ENCODE data around the gene DUSP18. TPM values are rescaled to one million over a fixed set of nuclear protein-coding genes. Genes with fewer than 3 reads are reported as not detected.

The DUSP18 gene
- polyA plus RNA-seq, 3 donors: 13.2 to 34.5 (median 18.9) TPM

- no peak overlapping the region for H2AFZ ChIP-seq (ENCODE audit: insufficient read depth, low read depth, low read length, poor library complexity, severe bottlenecking)
- no peaks in the 10 kb centered on the region for H3K79me2 ChIP-seq (ENCODE audit: insufficient read depth, low read length)
- no peaks in the 10 kb centered on the region for H3K9me3 ChIP-seq (replicated peaks in 1 of 2; ENCODE audit: control insufficient read depth in 1 of 2, insufficient read depth in 1 of 2, low read length in 2 of 2)
- no peaks in the 10 kb centered on the region for H4K20me1 ChIP-seq (ENCODE audit: insufficient read depth, low read length)
- peaks cover 14 to 21% of the 10 kb centered on the region in 2 donors for H3K4me1 ChIP-seq (ENCODE audit: control insufficient read depth in 1 of 2, insufficient read depth in 2 of 2, low read length in 2 of 2)
- intact Hi-C loops (cut with micrococcal nuclease): no loop called here
- no peak overlapping the region for H3K4me3 ChIP-seq (replicated peaks in 1 of 3; ENCODE audit: low read depth in 2 of 3, low read length in 3 of 3)
- Mint-ChIP-seq H3K4me1 (peaks cover 20% of the 10 kb centered on the region), H3K27ac (no peak overlapping the region), H3K4me3 (no peak overlapping the region), H3K27me3 (ENCODE audit: low read depth in 3 of 3) (peaks cover 0 to 1% (median 0%) of the 10 kb centered on the region in 3 donors), H3K36me3 (no peaks in the 10 kb centered on the region), H3K9me3 (no peaks in the 10 kb centered on the region)
- no peaks in the 10 kb centered on the region for H3K36me3 ChIP-seq (replicated peaks in 1 of 2; ENCODE audit: control insufficient read depth in 1 of 2, insufficient read depth in 2 of 2, low read length in 2 of 2)
- DNase-seq: no peak
- H3K9ac ChIP-seq (ENCODE audit: insufficient read depth, low read length, poor library complexity, severe bottlenecking): no peak overlapping the region
- no CpG with 5 or more reads among the region's 3 CpGs for WGBS (ENCODE audit: insufficient coverage)
- H3K27ac ChIP-seq (ENCODE audit: low read depth in 1 of 2, low read length in 2 of 2): no peak overlapping the region
- no peak for TF ChIP-seq CTCF (IDR thresholded peaks at IDR 0.05)
- H3K27me3 ChIP-seq (ENCODE audit: control insufficient read depth in 2 of 2, insufficient read depth in 2 of 2, low read length in 2 of 2): no peaks in the 10 kb centered on the region
- H3K4me2 ChIP-seq (replicated peaks; ENCODE audit: extremely low read depth, low read length, poor library complexity, severe bottlenecking): no peak overlapping the region
Observed at GRCh38 chr22:30647536-30647935, 20.1 kb downstream of the DUSP18 start.

GRCh38 chr22:30646518-30647160 lies 21.0 kb downstream of the DUSP18 start:
- Mint-ChIP-seq H3K9me3 (no peaks in the 10 kb centered on the region), H3K4me1 (peaks cover 18% of the 10 kb centered on the region), H3K27ac (peak overlapping the region in 1 of 7 donors; percentile 50), H3K36me3 (no peaks in the 10 kb centered on the region), H3K4me3 (no peak overlapping the region), H3K27me3 (ENCODE audit: low read depth in 3 of 3) (peaks cover 0 to 1% (median 0%) of the 10 kb centered on the region in 3 donors)
- no peak for DNase-seq
- Histone ChIP-seq H3K4me2 (replicated peaks; ENCODE audit: extremely low read depth, low read length, poor library complexity, severe bottlenecking) (no peak overlapping the region), H3K9me3 (replicated peaks in 1 of 2; ENCODE audit: control insufficient read depth in 1 of 2, insufficient read depth in 1 of 2, low read length in 2 of 2) (no peaks in the 10 kb centered on the region), H2AFZ (ENCODE audit: insufficient read depth, low read depth, low read length, poor library complexity, severe bottlenecking) (no peak overlapping the region), H3K36me3 (replicated peaks in 1 of 2; ENCODE audit: control insufficient read depth in 1 of 2, insufficient read depth in 2 of 2, low read length in 2 of 2) (no peaks in the 10 kb centered on the region), H3K27ac (ENCODE audit: low read depth in 1 of 2, low read length in 2 of 2) (no peak overlapping the region), H3K27me3 (ENCODE audit: control insufficient read depth in 2 of 2, insufficient read depth in 2 of 2, low read length in 2 of 2) (no peaks in the 10 kb centered on the region), H3K4me1 (ENCODE audit: control insufficient read depth in 1 of 2, insufficient read depth in 2 of 2, low read length in 2 of 2) (peaks cover 14 to 21% of the 10 kb centered on the region in 2 donors), H3K79me2 (ENCODE audit: insufficient read depth, low read length) (no peaks in the 10 kb centered on the region), H3K9ac (ENCODE audit: insufficient read depth, low read length, poor library complexity, severe bottlenecking) (no peak overlapping the region), H3K4me3 (replicated peaks in 1 of 3; ENCODE audit: low read depth in 2 of 3, low read length in 3 of 3) (no peak overlapping the region), H4K20me1 (ENCODE audit: insufficient read depth, low read length) (no peaks in the 10 kb centered on the region)
- WGBS (ENCODE audit: insufficient coverage): 93% methylated on average over 22 of the region's 25 CpGs
- TF ChIP-seq CTCF (IDR thresholded peaks at IDR 0.05): no peak
- intact Hi-C loops (cut with micrococcal nuclease): no loop called here
